H1 (cell line): ENCODE data around the gene SPPL3. TPM values are rescaled to one million over a fixed set of nuclear protein-coding genes. Genes with fewer than 3 reads are reported as not detected.

Experiments
- CTCF ChIA-PET: fragments of 300-600 bp; sonication (Branson Sonifier 250); formaldehyde crosslinking; loops from one replicate; lab custom pipeline; 2021; ENCODE audit not compliant: partially characterized antibody; lab: Charles Lee
- POLR2A ChIA-PET: fragments of 300-600 bp; sonication (Branson Sonifier 250); formaldehyde crosslinking; loops from one replicate; lab custom pipeline; 2021; ENCODE audit warnings: inconsistent platforms; ENCODE audit not compliant: partially characterized antibody; lab: Charles Lee
- DNase-seq, 2 experiments: peaks; one replicate each; pipeline versions ENCODE4 v3.0.0 to v3.0.0-alpha.2; 2010 to 2022; ENCODE audit warnings: low spot score in 2 of 2, low read depth in 1 of 2, mixed read lengths in 1 of 2
- FAIRE-seq: peaks from 2 replicates; lab custom pipeline; 2011; peaks lifted over from hg19 to GRCh38; lab: Jason Lieb, UNC
- H2AFZ ChIP-seq: 2 replicates; pipeline ENCODE4 v1.8.1; 2012; ENCODE audit warnings: low read length, inconsistent platforms
- H2AK5ac ChIP-seq: 2 replicates; pipeline ENCODE4 v1.6.1; 2013; ENCODE audit warnings: low read depth, low read length
- H2BK120ac ChIP-seq: replicated peaks from 2 replicates; pipeline ENCODE3; 2013; ENCODE audit warnings: low read depth, low read length, inconsistent platforms
- H2BK12ac ChIP-seq: 2 replicates; pipeline ENCODE4 v1.6.1; 2013; ENCODE audit warnings: low read depth, low read length
- H2BK15ac ChIP-seq: 2 replicates; pipeline ENCODE4 v1.6.1; 2013; ENCODE audit warnings: low read length
- H2BK20ac ChIP-seq: 2 replicates; pipeline ENCODE4 v1.6.1; 2013; ENCODE audit warnings: low read length
- H2BK5ac ChIP-seq: 2 replicates; pipeline ENCODE4 v1.6.1; 2013; ENCODE audit warnings: low read depth, low read length
- H3K14ac ChIP-seq: 2 replicates; pipeline ENCODE4 v1.6.1; 2013; ENCODE audit warnings: inconsistent platforms; ENCODE audit not compliant: insufficient read length
- H3K18ac ChIP-seq: 2 replicates; pipeline ENCODE4 v1.6.1; 2013; ENCODE audit warnings: low read length; ENCODE audit errors: extremely low read depth
- H3K23ac ChIP-seq: 2 replicates; pipeline ENCODE4 v1.6.1; 2013; ENCODE audit warnings: inconsistent platforms; ENCODE audit not compliant: insufficient read length
- H3K23me2 ChIP-seq: 2 replicates; pipeline ENCODE4 v1.6.1; 2013; ENCODE audit warnings: low read depth, low read length
- H3K27ac ChIP-seq: 2 replicates; pipeline ENCODE4 v1.6.1; 2011; ENCODE audit warnings: low read depth, low read length, inconsistent platforms
- H3K27me3 ChIP-seq, 4 experiments: replicated peaks in 1 of 4; 1 replicate in 1 of 4; 2 replicates in 3 of 4; pipeline versions ENCODE4 v1.6.1 to v1.8.1; 2011 to 2013; ENCODE audit warnings: low read length in 3 of 4, mild to moderate bottlenecking in 3 of 4, inconsistent platforms in 2 of 4, mixed read lengths in 2 of 4, moderate library complexity in 1 of 4; ENCODE audit not compliant: control insufficient read depth in 3 of 4, insufficient read depth in 3 of 4; ENCODE audit errors: extremely low read depth in 1 of 4
- H3K36me3 ChIP-seq, 4 experiments: 2 replicates each; pipeline versions ENCODE4 v1.6.1 to v1.8.1; 2011 to 2013; ENCODE audit warnings: mild to moderate bottlenecking in 4 of 4, low read length in 3 of 4, moderate library complexity in 2 of 4, control low read depth in 1 of 4, inconsistent platforms in 1 of 4; ENCODE audit not compliant: insufficient read depth in 4 of 4, control insufficient read depth in 2 of 4
- H3K4ac ChIP-seq: replicated peaks from 2 replicates; pipeline ENCODE3; 2013; ENCODE audit warnings: low read length, low read depth, mixed read lengths, inconsistent platforms; ENCODE audit not compliant: insufficient read length
- H3K4me1 ChIP-seq, 4 experiments: replicated peaks in 1 of 4; 1 replicate in 1 of 4; 2 replicates in 3 of 4; pipeline versions ENCODE4 v1.6.1 to v1.8.1; 2011 to 2013; ENCODE audit warnings: low read length in 3 of 4, inconsistent platforms in 2 of 4, mixed read lengths in 1 of 4; ENCODE audit not compliant: insufficient read depth in 4 of 4, control insufficient read depth in 3 of 4
- H3K4me2 ChIP-seq, 2 experiments: 2 replicates each; pipeline versions ENCODE4 v1.6.1 to v1.8.1; 2011 to 2013; ENCODE audit warnings: low read depth in 2 of 2, low read length in 2 of 2, control low read depth in 1 of 2, inconsistent platforms in 1 of 2, mild to moderate bottlenecking in 1 of 2; ENCODE audit not compliant: insufficient read depth in 1 of 2
- H3K4me3 ChIP-seq, 4 experiments: fragments of 200-600, 300-600 bp in 1 of 4; sonication (generic), shearing (Covaris generic), sonication (Bioruptor Twin) in 1 of 4; 2 replicates each; pipeline versions ENCODE4 v1.5.1 to v1.8.1; 2011 to 2016; ENCODE audit warnings: low read length in 4 of 4, low read depth in 3 of 4, control low read depth in 2 of 4, inconsistent platforms in 2 of 4, mild to moderate bottlenecking in 2 of 4, mixed read lengths in 1 of 4, moderate library complexity in 1 of 4; ENCODE audit not compliant: insufficient read depth in 2 of 4; ENCODE audit errors: extremely low read depth in 1 of 4
- H3K56ac ChIP-seq: replicated peaks from 2 replicates; pipeline ENCODE3; 2013; ENCODE audit warnings: low read depth, mild to moderate bottlenecking, mixed read lengths, low read length, inconsistent platforms; ENCODE audit not compliant: insufficient read length
- H3K79me1 ChIP-seq: 2 replicates; pipeline ENCODE4 v1.6.1; 2013; ENCODE audit warnings: low read depth, low read length, control low read depth
- H3K79me2 ChIP-seq, 2 experiments: 2 replicates each; pipeline versions ENCODE4 v1.6.1 to v1.8.1; 2012 to 2013; ENCODE audit warnings: low read length in 2 of 2, mild to moderate bottlenecking in 2 of 2, inconsistent platforms in 1 of 2; ENCODE audit not compliant: insufficient read depth in 2 of 2, control insufficient read depth in 1 of 2
- H3K9ac ChIP-seq, 4 experiments: replicated peaks in 1 of 4; 1 replicate in 1 of 4; 2 replicates in 3 of 4; pipeline versions ENCODE4 v1.6.1 to v1.8.1; 2011 to 2013; ENCODE audit warnings: low read depth in 3 of 4, low read length in 3 of 4, control low read depth in 2 of 4, mild to moderate bottlenecking in 2 of 4, moderate library complexity in 2 of 4, inconsistent platforms in 1 of 4; ENCODE audit errors: extremely low read depth in 1 of 4
- H3K9me3 ChIP-seq, 2 experiments: 2 replicates each; pipeline versions ENCODE4 v1.6.1 to v1.8.1; 2012 to 2013; ENCODE audit warnings: mild to moderate bottlenecking in 2 of 2, moderate library complexity in 2 of 2, control low read depth in 1 of 2, inconsistent platforms in 1 of 2, low read depth in 1 of 2, low read length in 1 of 2, mixed read lengths in 1 of 2; ENCODE audit not compliant: insufficient read depth in 2 of 2
- H4K20me1 ChIP-seq, 2 experiments: replicated peaks in 1 of 2; 2 replicates each; pipeline versions ENCODE3 to v1.8.1; 2011 to 2013; ENCODE audit warnings: inconsistent platforms in 2 of 2, low read length in 2 of 2, mild to moderate bottlenecking in 1 of 2; ENCODE audit not compliant: insufficient read depth in 2 of 2, control insufficient read depth in 1 of 2
- H4K5ac ChIP-seq: 2 replicates; pipeline ENCODE4 v1.6.1; 2013; ENCODE audit warnings: low read length, low read depth, mixed read lengths, inconsistent platforms; ENCODE audit not compliant: insufficient read length
- H4K8ac ChIP-seq: 2 replicates; pipeline ENCODE4 v1.8.0; 2013; ENCODE audit warnings: mild to moderate bottlenecking, moderate library complexity, low read length, inconsistent platforms; ENCODE audit not compliant: insufficient read depth; ENCODE audit errors: extremely low read depth
- H4K91ac ChIP-seq: replicated peaks from 2 replicates; pipeline ENCODE3; 2013; ENCODE audit warnings: low read length, mixed read lengths, inconsistent platforms; ENCODE audit not compliant: insufficient read length
- ATF3 ChIP-seq: IDR thresholded peaks from 2 replicates; pipeline ENCODE4 v1.6.1; 2011; ENCODE audit warnings: low read depth, mild to moderate bottlenecking, low read length; ENCODE audit not compliant: insufficient read depth
- BCL11A ChIP-seq, 2 experiments: IDR thresholded peaks; one replicate each; pipeline ENCODE4 v1.6.1; 2011; ENCODE audit warnings: low read depth in 2 of 2, low read length in 2 of 2, mild to moderate bottlenecking in 2 of 2
- CHD1 ChIP-seq: IDR thresholded peaks from 2 replicates; pipeline ENCODE4 v1.6.1; 2012; ENCODE audit warnings: low read depth, low read length, improper control_type of control experiment
- CTBP2 ChIP-seq: IDR thresholded peaks from 2 replicates; pipeline ENCODE4 v1.7.0; 2011; ENCODE audit warnings: borderline replicate concordance, mild to moderate bottlenecking, moderate library complexity, mixed read lengths, low read length; ENCODE audit not compliant: insufficient read depth, insufficient read length
- FOSL1 ChIP-seq: IDR thresholded peaks from 2 replicates; pipeline ENCODE4 v1.6.1; 2011; ENCODE audit warnings: mild to moderate bottlenecking, low read depth, low read length, moderate library complexity; ENCODE audit not compliant: insufficient read depth
- MAFK ChIP-seq: IDR thresholded peaks from 2 replicates; pipeline ENCODE4 v1.6.1; 2012; ENCODE audit warnings: low read depth, mild to moderate bottlenecking, improper control_type of control experiment, low read length
- RXRA ChIP-seq: IDR thresholded peaks from 2 replicates; pipeline ENCODE4 v1.6.1; 2011; ENCODE audit warnings: low read depth, mild to moderate bottlenecking, low read length, moderate library complexity; ENCODE audit not compliant: insufficient read depth
- SP1 ChIP-seq: IDR thresholded peaks from 2 replicates; pipeline ENCODE4 v1.6.1; 2011; ENCODE audit warnings: low read depth, low read length
- SP2 ChIP-seq: IDR thresholded peaks from 2 replicates; pipeline ENCODE4 v1.6.1; 2012; ENCODE audit warnings: mild to moderate bottlenecking, low read length, inconsistent platforms
- ZNF274 ChIP-seq: IDR thresholded peaks from 2 replicates; pipeline ENCODE4 v1.7.0; 2012; ENCODE audit warnings: low read length, borderline replicate concordance; ENCODE audit errors: extremely low read depth
- WGBS, 2 experiments: shearing (Covaris generic) in 1 of 2; methylation state at CpG; one replicate each; pipeline versions ENCODE4 v1.1.6 to v1.1.7; 2013 to 2015; ENCODE audit warnings: low lambda C conversion rate in 2 of 2, mixed read lengths in 2 of 2, inconsistent platforms in 1 of 2, low coverage in 1 of 2, missing lambda C conversion rate in 1 of 2; ENCODE audit not compliant: insufficient replicate concordance in 2 of 2, insufficient coverage in 1 of 2, insufficient read length in 1 of 2; ENCODE audit errors: extremely low coverage in 1 of 2, missing lambda C conversion rate in 1 of 2; 5-methylcytosine and 5-hydroxymethylcytosine counted together
- polyA plus RNA-seq, 7 experiments: library from polyadenylated mRNA; depleted of rRNA in 3 of 7; stranded (reverse) in 5 of 7; unstranded in 2 of 7; fragments of >200 nt in 5 of 7; fragments of 200-250 nt in 2 of 7; gene quantifications; 1 replicate in 5 of 7; 2 replicates in 1 of 7; 4 replicates in 1 of 7; pipeline versions ENCODE4 v1.2.1 to v1.2.3, GENCODE V29; 2011 to 2013; ENCODE audit warnings: missing spikeins in 2 of 7, mixed read lengths in 2 of 7
- total RNA-seq: library from RNA; stranded (reverse); fragmentation: NEBNext Ultra II Directional; extraction: Animal tissue kit (Norgen Biotek cat#: 25700); gene quantifications from 2 replicates; pipeline ENCODE4 v1.2.1, GENCODE V29; 2021

SPPL3 gene
- total and polyA plus RNA-seq, 2 of the 8 experiments (the other 6 are each of a cell fraction or from before 2014, with no cell fraction given), result 27.3 to 48.4 TPM

DNA sequence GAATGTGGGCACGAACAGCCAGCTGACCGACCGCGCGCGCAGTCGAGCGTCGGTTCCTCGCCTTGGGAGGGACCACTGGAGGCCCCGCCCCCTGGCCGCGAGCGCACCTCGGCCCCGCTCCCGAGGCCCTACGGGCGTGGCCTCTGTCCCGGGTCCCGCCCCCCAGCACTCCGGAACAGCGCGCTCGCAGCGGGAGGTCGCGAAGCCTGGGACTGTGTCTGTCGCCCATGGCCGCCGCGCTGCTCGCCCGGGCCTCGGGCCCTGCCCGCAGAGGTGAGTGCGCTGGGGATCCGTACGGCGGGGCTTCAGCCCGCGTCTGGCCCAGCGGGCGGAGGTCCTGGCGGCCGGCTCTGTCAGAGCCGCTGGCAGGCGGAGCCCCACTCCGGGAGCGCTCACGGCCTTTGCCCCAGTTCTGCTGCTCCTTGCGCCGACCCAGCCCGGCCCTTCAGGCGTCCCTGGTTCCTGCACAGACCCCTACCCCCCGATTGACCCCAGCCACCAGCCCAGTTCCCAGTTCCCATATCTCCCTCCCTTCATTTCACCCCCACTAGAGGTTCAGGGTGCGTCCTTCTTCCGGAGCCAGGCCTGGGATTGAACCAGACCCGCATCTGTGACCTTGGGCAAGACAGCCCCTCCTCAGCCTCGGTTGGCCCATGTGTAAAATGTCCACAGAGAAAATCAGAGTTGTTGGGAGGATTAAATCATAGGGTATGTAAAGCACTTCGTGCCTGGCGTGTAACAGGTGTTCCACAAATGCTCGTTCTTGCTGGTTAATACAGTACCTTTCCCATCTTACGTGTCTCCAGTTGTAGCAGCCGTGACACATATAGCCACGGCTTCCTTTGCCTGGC is 178.3 kb downstream of the SPPL3 start, which contains the start of gene ACADS:
Gene ACADS, plus strand, starts transcription at position 168 of the 851 bp plus-strand sequence. Its CDS starts 60 bp downstream, at position 228.
- Histone ChIP-seq H3K14ac (no peak within 1 kb of the TSS), H4K8ac (no peak within 1 kb of the TSS; the same call in 1 of the 2 replicates), H3K23me2 (peaks cover 4% of the 10 kb centered on the region; the same call in 1 of the 2 replicates), H3K9me3 (no peaks in the 10 kb centered on the region), H3K56ac (no peak within 1 kb of the TSS), H3K4me3 (peak within 1 kb of the TSS; percentile 48 to 70 (median 62)), H2AK5ac (no peak within 1 kb of the TSS), H2BK5ac (no peak within 1 kb of the TSS), H3K23ac (no peak within 1 kb of the TSS), H3K27ac (no peak within 1 kb of the TSS), H3K9ac (peak within 1 kb of the TSS in 3 of 4 experiments; percentile 29 to 44 (median 33); a peak in 5 of 7 replicates), H4K20me1 (peaks cover 0 to 6% of the 10 kb centered on the region in 2 experiments), H3K79me2 (no peaks in the 10 kb centered on the region), H2BK12ac (no peak within 1 kb of the TSS), H3K4me2 (peak within 1 kb of the TSS; percentile 77 to 81), H2BK120ac (no peak within 1 kb of the TSS), H2BK20ac (no peak within 1 kb of the TSS), H2AFZ (peak within 1 kb of the TSS; percentile 60), H3K4ac (no peak within 1 kb of the TSS), H3K18ac (0 out of 2 replicates have a peak within 1 kb of the TSS, but pooled peaks have one; percentile 19), H4K5ac (no peak within 1 kb of the TSS), H3K27me3 (peaks cover 0 to 4% (median 1%) of the 10 kb centered on the region in 4 experiments; a peak in 3 of 7 replicates), H4K91ac (no peak within 1 kb of the TSS), H3K79me1 (no peaks in the 10 kb centered on the region), H2BK15ac (no peak within 1 kb of the TSS; the same call in 1 of the 2 replicates), H3K4me1 (peaks cover 0 to 5% (median 4%) of the 10 kb centered on the region in 4 experiments; a peak in 4 of 7 replicates), H3K36me3 (peaks cover 13 to 25% (median 20%) of the 10 kb centered on the region in 4 experiments)
- DNase-seq (peak in 1 of 2 experiments; percentile 98), FAIRE-seq (no peak)
- WGBS, 2 experiments, result 15% methylated on average over 52 of the region's 66 CpGs; no CpG with 5 or more reads in 1 of the 2 experiments
- ChIA-PET CTCF (interaction anchor here (0.6 to 1.4 kb wide), 10 partner anchors 10 to 246 kb away, joined by 3 to 7 read pairs (median 4); partner anchors contain the start of gene POP5), POLR2A (interaction anchor here (0.8 to 1.5 kb wide), 4 partner anchors 14 to 171 kb away, joined by 3 to 6 read pairs (median 6); partner anchors contain the start of gene POP5)
- TF ChIP-seq ATF3 (no peak), CTBP2 (no peak), MAFK (no peak), SP2 (no peak), RXRA (no peak), SP1 (peak; percentile 52; the same call in 1 of the 2 replicates), FOSL1 (0 out of 2 replicates have a peak, but pooled peaks have one; percentile 25), CHD1 (no peak), BCL11A (IDR thresholded peaks at IDR 0.05; ENCODE audit: low read depth in 2 of 2, low read length in 2 of 2) (no peak), ZNF274 (no peak)
